Adrenal gland (tissue), 12 donors: ENCODE data around the gene CYB561A3. TPM values are rescaled to one million over a fixed set of nuclear protein-coding genes. Genes with fewer than 3 reads are reported as not detected.

Experiments
- DNase-seq, 7 donors: peaks; one replicate each; pipeline ENCODE4 v3.0.0-alpha.2; 2019 to 2020
- H3K27ac ChIP-seq, 5 donors: fragments of 200-600 bp; sonication (generic) in 4 of 5; 1 replicate in 3 of 5; 2 replicates in 2 of 5; pipeline versions ENCODE4 v1.5.1 to v1.8.0; 2016 to 2020; ENCODE audit warnings: mild to moderate bottlenecking in 1 of 5
- H3K27me3 ChIP-seq: fragments of 200-600 bp; 2 replicates; pipeline ENCODE4 v1.8.0; 2021
- H3K36me3 ChIP-seq, 2 donors: fragments of 200-600 bp; replicated peaks in 1 of 2; 1 replicate in 1 of 2; 2 replicates in 1 of 2; pipeline versions ENCODE4 v1.5.1 to v1.8.0; 2018 to 2022
- H3K4me1 ChIP-seq, 2 donors: fragments of 200-600 bp; replicated peaks in 1 of 2; 1 replicate in 1 of 2; 2 replicates in 1 of 2; pipeline versions ENCODE4 v1.5.1 to v1.8.0; 2018 to 2021
- H3K4me3 ChIP-seq, 4 donors: fragments of 200-600 bp; sonication (generic) in 3 of 4; one replicate each; pipeline ENCODE4 v1.5.1; 2016 to 2018
- H3K9me3 ChIP-seq, 3 donors: fragments of 200-600 bp; sonication (generic) in 1 of 3; replicated peaks in 1 of 3; 1 replicate in 2 of 3; 2 replicates in 1 of 3; pipeline versions ENCODE4 v1.5.1 to v1.8.0; 2016 to 2021
- POLR2A ChIP-seq, 2 donors: fragments of 450-650 bp; IDR thresholded peaks; one replicate each; pipeline ENCODE4 v1.6.1; 2017; ENCODE audit warnings: antibody characterized with exemption in 2 of 2, mild to moderate bottlenecking in 2 of 2, moderate library complexity in 1 of 2
- WGBS, 4 donors: extraction: QIAGEN DNeasy Blood & Tissue Kit in 2 of 4; methylation state at CpG; one replicate each; pipeline versions ENCODE4 v1.1.5 to v1.1.7; 2013 to 2017; 5-methylcytosine and 5-hydroxymethylcytosine counted together
- intact Hi-C, 2 donors: fragments of 100-400 bp; cut with DNase I; formaldehyde crosslinking; loops; one replicate each; pipeline versions ENCODE4 v1.14.1 to v1.15.0; 2022 to 2023
- polyA plus RNA-seq, 3 donors: library from polyadenylated mRNA; stranded (reverse); fragments of 200-250 nt in 2 of 3; fragments of 350-450 nt in 1 of 3; fragmentation: Illumina TruSeq in 1 of 3; extraction: RNeasy Lipid Tissue Mini Kit (QIAGEN cat#74804) in 1 of 3; gene quantifications; one replicate each; pipeline ENCODE4 v1.2.3, GENCODE V29; 2013 to 2014
- total RNA-seq, 9 donors: library from RNA; depleted of rRNA in 4 of 9; stranded (reverse); fragments of >200 nt in 4 of 9; fragments of 120-200 nt in 1 of 9; fragmentation: NEBNext Ultra II Directional in 1 of 9; extraction: Animal tissue kit (Norgen Biotek cat#: 25700) in 1 of 9; gene quantifications; one replicate each; pipeline versions ENCODE4 v1.1.0 to v1.2.4, GENCODE V29; 2013 to 2023
- TF ChIP-seq, protein P1 (sequence below), 6 experiments: fragments of 450-650 bp in 4 of 6; fragments of 200-600 bp in 2 of 6; sonication (generic) in 1 of 6; IDR thresholded peaks; 1 replicate in 5 of 6; 2 replicates in 1 of 6; pipeline versions ENCODE4 v1.5.1 to v1.8.0; 2016 to 2021; ENCODE audit warnings: antibody characterized with exemption in 6 of 6, mild to moderate bottlenecking in 2 of 6, moderate library complexity in 1 of 6
- donor health status: healthy with polysubstance abuse.
- donor health status: Bipolar disorder and iron deficiency.
- donor health status: DM: yes; HTN: yes; CAD: no.
- donor health status: DM: no; HTN: no; CAD: no.
- donor health status: DM: no; HTN: no; CAD: no.
- donor health status: DM: yes; HTN: yes; CAD: no.

Gene CYB561A3
- total and polyA plus RNA-seq, 12 donors: 46.1 to 1,306 (median 622) TPM

DNA sequence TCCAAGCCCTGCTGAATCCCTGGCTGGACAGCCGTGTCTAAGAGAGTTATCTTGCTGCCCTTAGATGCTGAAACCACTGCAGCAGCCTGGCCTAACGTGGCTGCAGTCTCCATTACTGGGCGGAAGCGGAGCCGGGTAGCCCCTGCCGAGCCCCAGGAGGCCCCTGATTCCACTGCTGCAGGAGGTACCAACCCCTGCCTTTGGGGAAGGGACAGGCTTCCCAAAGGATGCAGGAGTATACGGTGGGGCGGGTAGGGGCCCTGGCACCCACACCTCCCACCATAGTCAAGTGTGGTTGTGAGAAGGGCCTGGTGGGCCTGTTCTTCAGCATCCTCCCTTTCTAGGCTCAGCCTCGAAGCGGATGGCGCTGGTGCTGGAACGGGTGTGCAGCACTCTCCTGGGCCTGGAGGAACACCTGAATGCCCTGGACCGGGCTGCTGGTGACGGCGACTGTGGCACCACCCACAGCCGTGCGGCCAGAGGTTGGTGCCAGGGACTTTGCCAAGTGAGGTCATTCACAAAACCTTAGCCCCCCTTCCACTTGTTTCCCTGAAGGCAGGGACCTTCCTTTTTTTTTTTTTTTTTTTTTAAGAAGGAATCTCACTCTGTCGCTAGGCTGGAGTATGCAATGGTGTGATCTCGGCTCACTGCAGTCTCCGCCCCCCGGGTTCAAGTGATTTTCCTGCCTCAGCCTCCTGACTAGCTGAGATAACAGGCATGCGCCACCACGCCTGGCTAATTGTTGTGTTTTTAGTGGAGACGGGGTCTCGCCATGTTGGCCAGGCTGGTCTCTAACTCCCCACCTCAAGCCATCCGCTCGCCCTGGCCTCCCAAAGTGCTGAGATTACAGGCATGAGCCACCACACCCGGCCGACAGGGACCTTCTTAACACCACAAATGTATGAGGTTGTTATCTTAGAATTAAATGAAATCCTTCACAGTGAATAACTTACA lies 17.6 kb downstream of the CYB561A3 start:
- H3K36me3 ChIP-seq: peaks cover 0 to 24% of the 10 kb centered on the region in 2 donors

GRCh38 chr11:61342207-61342803 lies 19.4 kb downstream of the CYB561A3 start:
- Histone ChIP-seq H3K4me1 (peaks cover 18 to 46% of the 10 kb centered on the region in 2 donors), H3K27ac (peak overlapping the region; percentile 27 to 98 (median 83)), H3K9me3 (no peaks in the 10 kb centered on the region), H3K27me3 (no peaks in the 10 kb centered on the region), H3K4me3 (peak overlapping the region in 1 of 4 donors; percentile 1), H3K36me3 (peaks cover 0 to 29% of the 10 kb centered on the region in 2 donors)
- intact Hi-C loops: no loop called here
- peak in 1 of 2 donors; percentile 64 for TF ChIP-seq POLR2A (IDR thresholded peaks at IDR 0.05)
- TF ChIP-seq, protein P1, sequence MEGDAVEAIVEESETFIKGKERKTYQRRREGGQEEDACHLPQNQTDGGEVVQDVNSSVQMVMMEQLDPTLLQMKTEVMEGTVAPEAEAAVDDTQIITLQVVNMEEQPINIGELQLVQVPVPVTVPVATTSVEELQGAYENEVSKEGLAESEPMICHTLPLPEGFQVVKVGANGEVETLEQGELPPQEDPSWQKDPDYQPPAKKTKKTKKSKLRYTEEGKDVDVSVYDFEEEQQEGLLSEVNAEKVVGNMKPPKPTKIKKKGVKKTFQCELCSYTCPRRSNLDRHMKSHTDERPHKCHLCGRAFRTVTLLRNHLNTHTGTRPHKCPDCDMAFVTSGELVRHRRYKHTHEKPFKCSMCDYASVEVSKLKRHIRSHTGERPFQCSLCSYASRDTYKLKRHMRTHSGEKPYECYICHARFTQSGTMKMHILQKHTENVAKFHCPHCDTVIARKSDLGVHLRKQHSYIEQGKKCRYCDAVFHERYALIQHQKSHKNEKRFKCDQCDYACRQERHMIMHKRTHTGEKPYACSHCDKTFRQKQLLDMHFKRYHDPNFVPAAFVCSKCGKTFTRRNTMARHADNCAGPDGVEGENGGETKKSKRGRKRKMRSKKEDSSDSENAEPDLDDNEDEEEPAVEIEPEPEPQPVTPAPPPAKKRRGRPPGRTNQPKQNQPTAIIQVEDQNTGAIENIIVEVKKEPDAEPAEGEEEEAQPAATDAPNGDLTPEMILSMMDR (IDR thresholded peaks at IDR 0.05): no peak
- DNase-seq: peak in 6 of 7 donors; percentile 73 to 86 (median 78)
- 60 to 72% (median 63%) methylated on average over 15 to 20 of the region's 20 CpGs for WGBS, 4 donors

More for the DNA sequence above, 17.6 kb downstream of the CYB561A3 start:
- peak overlapping the region in 4 of 5 donors; percentile 76 to 98 (median 86) for H3K27ac ChIP-seq
- H3K4me1 ChIP-seq: peaks cover 30 to 61% of the 10 kb centered on the region in 2 donors
- no peaks in the 10 kb centered on the region for H3K27me3 ChIP-seq
- H3K4me3 ChIP-seq: no peak overlapping the region
- peak in 3 of 7 donors; percentile 65 to 69 (median 67) for DNase-seq
- H3K9me3 ChIP-seq: no peaks in the 10 kb centered on the region
- intact Hi-C loops: no loop called here
- 77 to 90% (median 84%) methylated on average over 20 to 29 of the region's 29 CpGs for WGBS, 4 donors
- TF ChIP-seq, protein P1 (IDR thresholded peaks at IDR 0.05): no peak
- TF ChIP-seq POLR2A (IDR thresholded peaks at IDR 0.05): peak in 1 of 2 donors; percentile 24

- 92 to 100% (median 95%) methylated on average over 4 of the region's 4 CpGs for WGBS, 4 donors
- H3K36me3 ChIP-seq: peaks cover 0 to 29% of the 10 kb centered on the region in 2 donors
- no peaks in the 10 kb centered on the region for H3K9me3 ChIP-seq
- no peak overlapping the region for H3K4me3 ChIP-seq
- peak in 1 of 7 donors; percentile 50 for DNase-seq
- peak overlapping the region; percentile 27 to 98 (median 83) for H3K27ac ChIP-seq
- TF ChIP-seq POLR2A (IDR thresholded peaks at IDR 0.05): no peak
- TF ChIP-seq, protein P1 (IDR thresholded peaks at IDR 0.05): no peak
- H3K27me3 ChIP-seq: no peaks in the 10 kb centered on the region
- intact Hi-C loops: no loop called here
- peaks cover 16 to 41% of the 10 kb centered on the region in 2 donors for H3K4me1 ChIP-seq
Observed at GRCh38 chr11:61341706-61342105, 20.0 kb downstream of the CYB561A3 start.

- 94 to 100% (median 97%) methylated on average over 2 of the region's 2 CpGs for WGBS, 4 donors
- H3K36me3 ChIP-seq: peaks cover 0 to 29% of the 10 kb centered on the region in 2 donors
- intact Hi-C loops: no loop called here
Observed at GRCh38 chr11:61340979-61341378, 20.7 kb downstream of the CYB561A3 start.

More at GRCh38 chr11:61340979-61341378, 20.7 kb downstream of the CYB561A3 start:
- no peak overlapping the region for H3K4me3 ChIP-seq
- no peaks in the 10 kb centered on the region for H3K27me3 ChIP-seq
- H3K9me3 ChIP-seq: no peaks in the 10 kb centered on the region
- TF ChIP-seq, protein P1 (IDR thresholded peaks at IDR 0.05): no peak
- TF ChIP-seq POLR2A (IDR thresholded peaks at IDR 0.05): no peak
- peak overlapping the region in 1 of 5 donors; percentile 98 for H3K27ac ChIP-seq
- DNase-seq: no peak
- H3K4me1 ChIP-seq: peaks cover 9 to 40% of the 10 kb centered on the region in 2 donors
